ENCODE measurements around the gene FOXN3.

GRCh38 chr14:89372512-89372883, 44.5 kb downstream of the FOXN3 start:
- no peak for TF ChIP-seq CTCF (IDR thresholded peaks at IDR 0.05; ENCODE audit: low read depth, low read length)
- TF ChIP-seq EZH2phosphoT487 (IDR thresholded peaks at IDR 0.05; ENCODE audit: low read depth), result no peak

Data from OCI-LY3 (cell line).